ENCODE results near the gene GRK7. TPM values are rescaled to one million over a fixed set of nuclear protein-coding genes. Genes with fewer than 3 reads are reported as not detected.
"Not testable (repeated sequence)": the region's sequence is repeated elsewhere in the genome, so short reads cannot be mapped to it uniquely, and the experiment has no call there.

The GRK7 gene
- total and polyA plus RNA-seq, 12 donors = 0.07 to 0.11 (median 0.07) TPM; not detected in 9

DNA sequence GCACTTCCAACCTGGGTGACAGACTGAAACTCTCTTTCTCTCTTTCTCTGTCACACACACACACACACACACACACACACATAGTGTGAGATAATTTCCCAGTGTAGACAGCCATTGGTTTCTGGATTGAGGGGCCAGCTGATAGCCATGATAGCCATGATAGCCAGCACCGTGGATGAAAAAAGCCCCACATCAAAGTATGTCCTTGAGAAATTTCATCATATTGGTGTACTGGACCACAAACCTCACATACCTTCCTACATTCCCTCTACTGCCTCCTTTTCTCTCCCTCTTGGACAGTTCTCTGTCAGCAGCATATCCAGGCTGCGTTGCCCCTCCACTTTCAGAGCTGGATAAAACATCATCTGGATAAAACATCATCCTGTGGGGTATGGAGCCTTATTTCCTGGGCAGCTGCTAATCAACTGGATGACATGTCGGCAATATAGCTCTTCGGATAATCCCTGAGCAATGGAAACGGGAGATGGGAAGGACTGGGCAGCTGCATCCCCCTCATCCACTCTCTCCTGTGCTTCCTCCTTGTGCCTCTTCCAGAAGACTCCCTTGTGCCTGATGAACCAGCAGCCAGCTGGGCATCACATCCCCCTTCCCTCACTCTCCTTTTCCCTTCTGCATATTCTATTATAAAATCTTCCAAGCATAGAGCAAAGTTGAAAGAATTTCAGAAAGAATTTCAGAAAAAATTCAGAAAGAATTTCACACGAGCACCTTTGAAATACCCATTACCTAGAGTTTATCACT lies 39.3 kb downstream of the GRK7 start:
- intact Hi-C loops (cut with DNase I) = no loop called here
- H3K4me3 ChIP-seq = no peak overlapping the region
- no peak for DNase-seq
- TF ChIP-seq, protein P1, sequence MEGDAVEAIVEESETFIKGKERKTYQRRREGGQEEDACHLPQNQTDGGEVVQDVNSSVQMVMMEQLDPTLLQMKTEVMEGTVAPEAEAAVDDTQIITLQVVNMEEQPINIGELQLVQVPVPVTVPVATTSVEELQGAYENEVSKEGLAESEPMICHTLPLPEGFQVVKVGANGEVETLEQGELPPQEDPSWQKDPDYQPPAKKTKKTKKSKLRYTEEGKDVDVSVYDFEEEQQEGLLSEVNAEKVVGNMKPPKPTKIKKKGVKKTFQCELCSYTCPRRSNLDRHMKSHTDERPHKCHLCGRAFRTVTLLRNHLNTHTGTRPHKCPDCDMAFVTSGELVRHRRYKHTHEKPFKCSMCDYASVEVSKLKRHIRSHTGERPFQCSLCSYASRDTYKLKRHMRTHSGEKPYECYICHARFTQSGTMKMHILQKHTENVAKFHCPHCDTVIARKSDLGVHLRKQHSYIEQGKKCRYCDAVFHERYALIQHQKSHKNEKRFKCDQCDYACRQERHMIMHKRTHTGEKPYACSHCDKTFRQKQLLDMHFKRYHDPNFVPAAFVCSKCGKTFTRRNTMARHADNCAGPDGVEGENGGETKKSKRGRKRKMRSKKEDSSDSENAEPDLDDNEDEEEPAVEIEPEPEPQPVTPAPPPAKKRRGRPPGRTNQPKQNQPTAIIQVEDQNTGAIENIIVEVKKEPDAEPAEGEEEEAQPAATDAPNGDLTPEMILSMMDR (IDR thresholded peaks at IDR 0.05) = no peak
- TF ChIP-seq POLR2A (IDR thresholded peaks at IDR 0.05) = no peak
- 69 to 89% (median 88%) methylated on average over 6 of the region's 6 CpGs for WGBS, 4 donors
- peaks cover 12% of the 10 kb centered on the region in 2 donors for H3K4me1 ChIP-seq (replicated peaks in 1 of 2)
- H3K9me3 ChIP-seq (replicated peaks in 1 of 3) = peaks cover 0 to 4% (median 0%) of the 10 kb centered on the region in 3 donors
- no peak overlapping the region for H3K27ac ChIP-seq
- H3K36me3 ChIP-seq (replicated peaks in 1 of 2) = no peaks in the 10 kb centered on the region
- no peaks in the 10 kb centered on the region for H3K27me3 ChIP-seq

DNA sequence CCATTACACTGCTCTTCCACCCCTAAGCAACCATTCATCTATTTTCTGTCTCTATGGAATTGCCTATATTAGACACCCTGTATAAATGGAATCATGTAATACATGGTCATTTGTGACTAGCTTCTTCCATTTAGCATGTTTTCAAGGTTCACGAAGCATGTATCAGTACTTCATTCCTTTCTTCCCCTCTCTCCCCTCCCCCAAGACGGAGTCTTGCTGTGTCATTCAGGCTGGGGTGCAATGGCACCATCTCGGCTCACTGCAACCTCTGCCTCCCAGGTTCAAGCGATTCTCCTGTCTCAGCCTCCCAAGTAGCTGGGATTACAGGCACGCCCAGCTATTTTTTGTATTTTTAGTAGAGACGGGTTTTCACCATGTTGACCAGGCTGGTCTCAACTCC lies 40.3 kb downstream of the GRK7 start:
- 90 to 96% (median 92%) methylated on average over 6 of the region's 6 CpGs for WGBS, 4 donors
- H3K4me1 ChIP-seq (replicated peaks in 1 of 2); H3K9me3 ChIP-seq (replicated peaks in 1 of 3); H3K4me3 ChIP-seq; H3K36me3 ChIP-seq (replicated peaks in 1 of 2); H3K27me3 ChIP-seq; intact Hi-C loops (cut with DNase I); H3K27ac ChIP-seq; DNase-seq: not testable (repeated sequence)

DNA sequence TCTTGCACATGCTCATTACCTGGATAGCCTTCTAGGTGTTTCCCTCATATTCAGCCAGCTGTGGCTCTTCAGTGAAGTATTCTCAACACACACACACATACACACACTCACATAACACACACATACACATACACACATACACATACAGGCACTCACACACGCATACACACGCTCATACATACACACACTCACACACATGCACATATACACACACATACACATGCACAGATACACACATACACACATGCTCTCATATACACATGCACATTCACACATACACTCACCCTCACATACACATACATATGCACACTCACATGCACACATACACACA lies 41.2 kb downstream of the GRK7 start:
- 96 to 99% (median 98%) methylated on average over 2 of the region's 2 CpGs for WGBS, 4 donors
- TF ChIP-seq POLR2A (IDR thresholded peaks at IDR 0.05) = no peak
- TF ChIP-seq, protein P1 (IDR thresholded peaks at IDR 0.05) = no peak
- Histone ChIP-seq H3K4me1 (replicated peaks in 1 of 2) (no peaks in the 10 kb centered on the region), H3K4me3 (no peak overlapping the region), H3K27me3 (no peaks in the 10 kb centered on the region), H3K27ac (no peak overlapping the region), H3K9me3 (replicated peaks in 1 of 3) (peaks cover 0 to 4% (median 0%) of the 10 kb centered on the region in 3 donors), H3K36me3 (replicated peaks in 1 of 2) (no peaks in the 10 kb centered on the region)
- intact Hi-C loops (cut with DNase I) = no loop called here
- no peak for DNase-seq

DNA sequence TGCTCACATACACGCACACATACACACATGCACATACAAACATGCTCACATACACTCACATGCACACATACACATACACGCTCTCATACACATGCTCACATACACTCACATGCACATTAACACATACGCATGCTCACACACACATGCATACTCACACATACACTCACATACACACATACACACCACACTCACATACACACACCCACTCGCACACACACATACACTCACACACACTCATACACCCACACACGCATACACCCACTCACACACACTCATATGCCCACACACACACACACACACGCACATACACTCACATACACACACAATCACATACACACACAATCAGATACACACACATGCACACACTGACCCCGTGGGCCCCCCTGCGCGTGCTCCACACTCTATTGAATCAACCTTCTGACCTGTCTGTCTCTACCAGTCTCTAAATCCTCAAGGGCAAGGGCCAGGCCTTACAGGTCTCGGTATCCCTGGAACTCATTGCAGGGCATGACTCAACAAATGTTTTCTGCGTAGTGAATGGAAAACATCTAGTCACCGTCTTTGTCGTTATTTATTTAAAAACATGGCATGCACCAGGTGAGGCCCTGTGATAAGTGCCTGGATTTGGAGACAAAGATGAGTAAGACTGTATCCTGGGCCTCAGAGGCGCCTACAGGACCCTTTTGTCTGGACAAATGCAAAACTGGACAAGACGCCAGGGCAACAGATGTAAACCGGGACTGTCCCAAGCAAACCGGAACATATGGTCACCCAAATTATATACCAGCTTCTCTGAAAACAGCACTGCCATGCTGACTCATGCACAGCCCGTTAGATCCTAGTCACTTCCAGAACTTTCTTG lies 41.8 kb downstream of the GRK7 start:
- intact Hi-C loops (cut with DNase I) = no loop called here
- no peaks in the 10 kb centered on the region for H3K27me3 ChIP-seq
- H3K36me3 ChIP-seq (replicated peaks in 1 of 2) = no peaks in the 10 kb centered on the region
- H3K4me1 ChIP-seq (replicated peaks in 1 of 2) = no peaks in the 10 kb centered on the region
- H3K27ac ChIP-seq = no peak overlapping the region
- peaks cover 0 to 4% (median 0%) of the 10 kb centered on the region in 3 donors for H3K9me3 ChIP-seq (replicated peaks in 1 of 3)
- no peak for TF ChIP-seq POLR2A (IDR thresholded peaks at IDR 0.05)
- TF ChIP-seq, protein P1 (IDR thresholded peaks at IDR 0.05) = no peak
- 88 to 92% (median 89%) methylated on average over 18 of the region's 18 CpGs for WGBS, 4 donors
- DNase-seq = no peak
- H3K4me3 ChIP-seq = no peak overlapping the region
